HEK293 (cell line): Measurements from ENCODE around the gene MAGI2.

ENCODE experiments used
- CTCF ChIA-PET: fragments of 350-600 bp; formaldehyde crosslinking; extraction: SDS; loops from one replicate; lab custom pipeline; 2021; ENCODE audit warnings: antibody characterized with exemption; lab: Yijun Ruan, JAX
- POLR2A ChIA-PET: fragments of 300-600 bp; formaldehyde crosslinking; extraction: SDS; loops from one replicate; lab custom pipeline; 2020; ENCODE audit warnings: antibody characterized with exemption, inconsistent platforms; lab: Yijun Ruan, JAX
- H3K27ac ChIP-seq: fragments of 200-500 bp; sonication (Bioruptor generic); 2 replicates; pipeline ENCODE4 v1.5.1; 2014; ENCODE audit warnings: low read depth, low read length, control low read depth, inconsistent platforms; ENCODE audit errors: extremely low read depth
- H3K36me3 ChIP-seq, 2 experiments: fragments of 200-500 bp in 1 of 2; sonication (Bioruptor generic) in 1 of 2; 1 replicate in 1 of 2; 2 replicates in 1 of 2; pipeline ENCODE4 v1.5.1; 2014 to 2017; ENCODE audit warnings: inconsistent platforms in 2 of 2, low read length in 2 of 2; ENCODE audit not compliant: control insufficient read depth in 2 of 2, insufficient read depth in 1 of 2
- H3K4me1 ChIP-seq: fragments of 200-500 bp; sonication (Bioruptor generic); 2 replicates; pipeline ENCODE4 v1.5.1; 2014; ENCODE audit warnings: mild to moderate bottlenecking, low read length, inconsistent platforms; ENCODE audit not compliant: control insufficient read depth, insufficient read depth
- H3K4me3 ChIP-seq: 2 replicates; pipeline ENCODE4 v1.5.1; 2011; ENCODE audit warnings: low read depth, mild to moderate bottlenecking, control low read depth, low read length, moderate library complexity
- H3K9me3 ChIP-seq: fragments of 200-500 bp; sonication (Bioruptor generic); 2 replicates; pipeline ENCODE4 v1.5.1; 2014; ENCODE audit warnings: low read depth, low read length, inconsistent platforms; ENCODE audit not compliant: control insufficient read depth, insufficient read depth
- AEBP2 ChIP-seq: fragments of 450-650 bp; formaldehyde crosslinking; IDR thresholded peaks from 2 replicates; pipeline ENCODE4 v1.5.1; 2016; ENCODE audit warnings: missing biosample characterization, missing genetic modification characterization, borderline replicate concordance
- BCL6B ChIP-seq: fragments of 450-650 bp; formaldehyde crosslinking; IDR thresholded peaks from 2 replicates; pipeline ENCODE4 v1.5.1; 2017; ENCODE audit warnings: missing biosample characterization, missing genetic modification characterization
- CTCF ChIP-seq: fragments of 450-650 bp; formaldehyde crosslinking; IDR thresholded peaks from 2 replicates; pipeline ENCODE4 v1.5.1; 2016; ENCODE audit warnings: missing biosample characterization, missing genetic modification characterization
- GLIS1 ChIP-seq: fragments of 450-650 bp; formaldehyde crosslinking; IDR thresholded peaks from 2 replicates; pipeline ENCODE4 v1.5.1; 2016; ENCODE audit warnings: missing biosample characterization, missing genetic modification characterization
- HOXD13 ChIP-seq: sonication (generic); formaldehyde crosslinking; IDR thresholded peaks from 2 replicates; pipeline ENCODE4 v1.8.0; 2022; ENCODE audit warnings: missing genetic modification reagents, borderline replicate concordance
- PRDM1 ChIP-seq: fragments of 450-650 bp; formaldehyde crosslinking; IDR thresholded peaks from 2 replicates; pipeline ENCODE4; 2016; ENCODE audit warnings: missing biosample characterization, missing genetic modification characterization
- PRDM4 ChIP-seq: fragments of 450-650 bp; formaldehyde crosslinking; IDR thresholded peaks from 2 replicates; pipeline ENCODE4 v1.5.1; 2017; ENCODE audit warnings: missing biosample characterization, missing genetic modification characterization
- TCF7L2 ChIP-seq: IDR thresholded peaks from 2 replicates; pipeline ENCODE4 v1.6.1; 2011; ENCODE audit warnings: low read depth, mild to moderate bottlenecking, inconsistent platforms, low read length, moderate library complexity, borderline replicate concordance
- YY1 ChIP-seq: fragments of 450-650 bp; formaldehyde crosslinking; IDR thresholded peaks from 2 replicates; pipeline ENCODE4 v1.5.1; 2018; ENCODE audit warnings: missing biosample characterization, missing genetic modification characterization
- ZBTB26 ChIP-seq: fragments of 450-650 bp; formaldehyde crosslinking; optimal IDR thresholded peaks from 2 replicates; pipeline ENCODE3; 2016; ENCODE audit warnings: missing biosample characterization, mild to moderate bottlenecking, missing genetic modification characterization
- ZBTB8A ChIP-seq: fragments of 450-650 bp; formaldehyde crosslinking; IDR thresholded peaks from 2 replicates; pipeline ENCODE4 v1.5.1; 2016; ENCODE audit warnings: missing biosample characterization, missing genetic modification characterization
- ZNF10 ChIP-seq: fragments of 450-650 bp; formaldehyde crosslinking; IDR thresholded peaks from 2 replicates; pipeline ENCODE4 v1.5.1; 2017; ENCODE audit warnings: missing biosample characterization, missing genetic modification characterization
- ZNF114 ChIP-seq: fragments of 450-650 bp; formaldehyde crosslinking; IDR thresholded peaks from 2 replicates; pipeline ENCODE4 v1.5.0; 2017; ENCODE audit warnings: missing biosample characterization, missing genetic modification characterization
- ZNF155 ChIP-seq: fragments of 450-650 bp; formaldehyde crosslinking; IDR thresholded peaks from 2 replicates; pipeline ENCODE4 v1.5.1; 2016; ENCODE audit warnings: missing biosample characterization, missing genetic modification characterization
- ZNF18 ChIP-seq: fragments of 450-650 bp; formaldehyde crosslinking; IDR thresholded peaks from 2 replicates; pipeline ENCODE4 v1.5.1; 2016; ENCODE audit warnings: missing biosample characterization, missing genetic modification characterization
- ZNF211 ChIP-seq: fragments of 450-650 bp; formaldehyde crosslinking; IDR thresholded peaks from 2 replicates; pipeline ENCODE4 v1.5.1; 2016; ENCODE audit warnings: low read depth, missing biosample characterization, missing genetic modification characterization
- ZNF23 ChIP-seq: fragments of 450-650 bp; formaldehyde crosslinking; IDR thresholded peaks from 2 replicates; pipeline ENCODE4 v1.5.1; 2016; ENCODE audit warnings: missing biosample characterization, missing genetic modification characterization, borderline replicate concordance
- ZNF280D ChIP-seq: fragments of 450-650 bp; formaldehyde crosslinking; IDR thresholded peaks from 2 replicates; pipeline ENCODE4 v1.5.1; 2016; ENCODE audit warnings: missing biosample characterization, missing genetic modification characterization
- ZNF580 ChIP-seq: fragments of 450-650 bp; formaldehyde crosslinking; IDR thresholded peaks from 2 replicates; pipeline ENCODE4 v1.5.1; 2016; ENCODE audit warnings: missing biosample characterization, missing genetic modification characterization
- ZNF585B ChIP-seq: fragments of 450-650 bp; formaldehyde crosslinking; IDR thresholded peaks from 2 replicates; pipeline ENCODE4 v1.5.1; 2016; ENCODE audit warnings: missing biosample characterization, missing genetic modification characterization
- ZNF639 ChIP-seq: fragments of 450-650 bp; formaldehyde crosslinking; IDR thresholded peaks from 2 replicates; pipeline ENCODE4 v1.5.1; 2016; ENCODE audit warnings: missing biosample characterization, missing genetic modification characterization
- ZNF785 ChIP-seq: fragments of 450-650 bp; formaldehyde crosslinking; IDR thresholded peaks from 2 replicates; pipeline ENCODE4 v1.5.1; 2016; ENCODE audit warnings: missing biosample characterization, missing genetic modification characterization

MAGI2 gene

GRCh38 chr7:78649976-78650375 lies 803.5 kb downstream of the MAGI2 start (continued):
- no peak for TF ChIP-seq ZNF155 (tag by site-specific recombination)
- TF ChIP-seq ZNF114 (tag by site-specific recombination): no peak
- TF ChIP-seq ZNF23 (tag by site-specific recombination): no peak
- TF ChIP-seq ZBTB26 (tag by site-specific recombination): no peak
- no peak for TF ChIP-seq ZBTB8A (tag by site-specific recombination)
- TF ChIP-seq BCL6B (tag by site-specific recombination): no peak
- TF ChIP-seq HOXD13 (CRISPR knock-in tag): no peak
- TF ChIP-seq ZNF639: no peak
- no peak for TF ChIP-seq CTCF (tag by site-specific recombination)

GRCh38 chr7:78649236-78649635 lies 804.2 kb downstream of the MAGI2 start:
- no peaks in the 10 kb centered on the region for H3K9me3 ChIP-seq
- H3K4me3 ChIP-seq: no peak overlapping the region
- CTCF ChIA-PET: no interaction called here
- H3K36me3 ChIP-seq: no peaks in the 10 kb centered on the region
- POLR2A ChIA-PET: no interaction called here
- H3K27ac ChIP-seq: no peak overlapping the region
- no peaks in the 10 kb centered on the region for H3K4me1 ChIP-seq
- TF ChIP-seq ZNF18 (tag by site-specific recombination) (no peak), ZNF580 (tag by site-specific recombination) (no peak), AEBP2 (no peak), PRDM1 (tag by site-specific recombination) (no peak), ZNF585B (no peak), ZNF785 (tag by site-specific recombination) (no peak), YY1 (tag by site-specific recombination) (no peak), GLIS1 (no peak), ZNF10 (no peak), TCF7L2 (no peak), ZNF211 (no peak), PRDM4 (no peak), ZNF280D (tag by site-specific recombination) (no peak)
